A673 (cell line): ENCODE data around the gene YWHAH. TPM values are rescaled to one million over a fixed set of nuclear protein-coding genes. Genes with fewer than 3 reads are reported as not detected.
A peak's percentile ranks its signal among the peaks of the same experiment; 100 is the strongest.

Source experiments
- BruUV-seq: library from RNA; stranded (reverse); fragments of 400-500 nt; replicated peaks from 2 replicates; lab custom pipeline; 2021; lab: Mats Ljungman, UMichigan
- CTCF ChIA-PET: fragments of 300-600 bp; sonication (Branson Sonifier 250); formaldehyde crosslinking; loops from one replicate; lab custom pipeline; 2022; ENCODE audit warnings: antibody characterized with exemption; lab: Charles Lee
- POLR2A ChIA-PET: fragments of 300-600 bp; sonication (Branson Sonifier 250); formaldehyde crosslinking; loops from one replicate; lab custom pipeline; 2022; ENCODE audit warnings: antibody characterized with exemption; ENCODE audit not compliant: low non-redundant PET; lab: Charles Lee
- DNase-seq: peaks from one replicate; pipeline ENCODE4 v3.0.0-alpha.2; 2015; ENCODE audit warnings: low spot score
- H3K27ac ChIP-seq: fragments of 200-600 bp; sonication (generic); 2 replicates; pipeline ENCODE4 v1.5.1; 2016; ENCODE audit warnings: mixed run types, low read depth, mild to moderate bottlenecking, mixed read lengths, antibody characterized with exemption, low read length; ENCODE audit not compliant: poor library complexity, severe bottlenecking
- H3K27me3 ChIP-seq: fragments of 200-600 bp; sonication (generic); replicated peaks from 2 replicates; pipeline ENCODE4 v1.6.1; 2017; ENCODE audit warnings: mixed run types, low read depth, mild to moderate bottlenecking, mixed read lengths, antibody characterized with exemption, low read length; ENCODE audit not compliant: insufficient read depth, poor library complexity
- H3K36me3 ChIP-seq: fragments of 200-600 bp; sonication (generic); 2 replicates; pipeline ENCODE4 v1.6.1; 2016; ENCODE audit warnings: mixed run types, mild to moderate bottlenecking, mixed read lengths, antibody characterized with exemption, low read length; ENCODE audit not compliant: insufficient read depth, poor library complexity, severe bottlenecking
- H3K4me1 ChIP-seq: fragments of 200-600 bp; sonication (generic); 2 replicates; pipeline ENCODE4 v1.6.1; 2017; ENCODE audit warnings: mixed run types, mild to moderate bottlenecking, mixed read lengths, antibody characterized with exemption, low read length; ENCODE audit not compliant: insufficient read depth, poor library complexity, severe bottlenecking
- H3K4me3 ChIP-seq: fragments of 200-600 bp; sonication (generic); 2 replicates; pipeline ENCODE4 v1.5.1; 2016; ENCODE audit warnings: low read depth, mixed run types, mild to moderate bottlenecking, mixed read lengths, low read length; ENCODE audit not compliant: poor library complexity, severe bottlenecking
- H3K9me3 ChIP-seq: fragments of 200-600 bp; sonication (generic); 2 replicates; pipeline ENCODE4 v1.6.1; 2016; ENCODE audit warnings: mixed run types, low read depth, mild to moderate bottlenecking, mixed read lengths, antibody characterized with exemption, low read length; ENCODE audit not compliant: poor library complexity, severe bottlenecking
- EZH2 ChIP-seq: fragments of 200-600 bp; sonication (generic); IDR thresholded peaks from 2 replicates; pipeline ENCODE4 v1.6.1; 2017; ENCODE audit warnings: borderline replicate concordance, low read depth, mild to moderate bottlenecking, mixed read lengths, antibody characterized with exemption, low read length; ENCODE audit not compliant: poor library complexity, severe bottlenecking
- intact Hi-C: fragments of 100-400 bp; cut with micrococcal nuclease; formaldehyde crosslinking; loops from one replicate; pipeline ENCODE4 v1.10.0; 2022; ENCODE audit not compliant: unreplicated experiment
- total RNA-seq: library from RNA; stranded (reverse); gene quantifications from 2 replicates; pipeline ENCODE4 v1.2.3, GENCODE V29; 2021
- TF ChIP-seq, protein P1 (sequence below): fragments of 300-800, 200-600 bp; sonication (generic); conservative IDR thresholded peaks from 2 replicates; pipeline ENCODE4 v1.5.1; 2017; ENCODE audit warnings: low read depth, mild to moderate bottlenecking, antibody characterized with exemption, low read length, moderate library complexity, mixed read lengths

YWHAH gene
- total RNA-seq, 1 experiment from 2014 or later = 177 TPM

DNA sequence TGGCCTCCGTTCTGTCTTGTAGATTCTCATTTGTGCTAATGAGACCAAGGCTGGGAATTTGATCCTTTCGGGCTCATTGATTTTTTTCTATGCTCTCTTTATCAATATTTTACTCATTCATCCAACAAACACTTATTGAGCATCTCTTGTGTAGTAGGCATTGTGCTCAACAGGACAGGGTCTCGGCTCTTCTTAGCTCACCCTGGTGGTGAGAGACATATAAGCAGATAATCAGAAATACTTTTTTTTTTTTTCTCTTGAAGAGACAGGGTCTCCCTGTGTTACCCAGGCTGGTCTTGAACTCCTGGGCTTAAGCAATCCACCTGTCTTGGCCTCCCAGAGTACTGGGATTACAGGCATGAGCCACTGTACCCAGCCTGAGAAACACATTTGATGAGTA is 50.7 kb downstream of the YWHAH start:
- Histone ChIP-seq H3K27me3 (peaks cover 3% of the 10 kb centered on the region), H3K36me3 (no peaks in the 10 kb centered on the region), H3K9me3 (no peaks in the 10 kb centered on the region), H3K4me1 (no peaks in the 10 kb centered on the region), H3K27ac (no peak overlapping the region), H3K4me3 (no peak overlapping the region)
- TF ChIP-seq, protein P1, sequence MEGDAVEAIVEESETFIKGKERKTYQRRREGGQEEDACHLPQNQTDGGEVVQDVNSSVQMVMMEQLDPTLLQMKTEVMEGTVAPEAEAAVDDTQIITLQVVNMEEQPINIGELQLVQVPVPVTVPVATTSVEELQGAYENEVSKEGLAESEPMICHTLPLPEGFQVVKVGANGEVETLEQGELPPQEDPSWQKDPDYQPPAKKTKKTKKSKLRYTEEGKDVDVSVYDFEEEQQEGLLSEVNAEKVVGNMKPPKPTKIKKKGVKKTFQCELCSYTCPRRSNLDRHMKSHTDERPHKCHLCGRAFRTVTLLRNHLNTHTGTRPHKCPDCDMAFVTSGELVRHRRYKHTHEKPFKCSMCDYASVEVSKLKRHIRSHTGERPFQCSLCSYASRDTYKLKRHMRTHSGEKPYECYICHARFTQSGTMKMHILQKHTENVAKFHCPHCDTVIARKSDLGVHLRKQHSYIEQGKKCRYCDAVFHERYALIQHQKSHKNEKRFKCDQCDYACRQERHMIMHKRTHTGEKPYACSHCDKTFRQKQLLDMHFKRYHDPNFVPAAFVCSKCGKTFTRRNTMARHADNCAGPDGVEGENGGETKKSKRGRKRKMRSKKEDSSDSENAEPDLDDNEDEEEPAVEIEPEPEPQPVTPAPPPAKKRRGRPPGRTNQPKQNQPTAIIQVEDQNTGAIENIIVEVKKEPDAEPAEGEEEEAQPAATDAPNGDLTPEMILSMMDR = peak; percentile 33; the same call in 1 of the 2 replicates
- no peak for TF ChIP-seq EZH2
- intact Hi-C loops = no loop called here
- peak; percentile 25 for DNase-seq
- POLR2A ChIA-PET = no interaction called here
- CTCF ChIA-PET = interaction anchor here (0.6 kb wide), 5 partner anchors 20 to 330 kb away, joined by 3 to 4 read pairs (median 3); no protein-coding TSS in a partner anchor
- no TSS peak for BruUV-seq

DNA sequence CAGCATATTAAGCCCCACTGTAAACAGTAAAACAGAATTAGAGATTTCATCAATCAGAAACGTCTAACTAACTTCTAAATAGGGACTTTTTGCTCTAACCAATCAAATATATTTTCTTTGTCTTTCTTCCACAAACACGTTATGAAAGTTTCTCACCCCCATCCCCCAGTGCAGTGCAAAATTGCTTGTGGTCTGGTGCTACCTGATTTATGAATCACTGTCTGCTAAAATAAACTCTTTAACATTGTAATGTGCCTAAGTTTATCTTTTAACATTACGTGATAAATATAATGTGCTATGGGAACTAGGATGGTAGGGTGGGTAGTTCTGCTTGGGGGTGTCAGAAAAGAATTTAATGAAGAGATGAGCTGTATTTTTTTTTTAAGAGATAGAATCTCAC is 51.5 kb downstream of the YWHAH start:
- CTCF ChIA-PET = no interaction called here
- DNase-seq = no peak
- intact Hi-C loops = no loop called here
- Histone ChIP-seq H3K27me3 (no peaks in the 10 kb centered on the region), H3K4me1 (no peaks in the 10 kb centered on the region), H3K4me3 (no peak overlapping the region), H3K9me3 (no peaks in the 10 kb centered on the region), H3K27ac (no peak overlapping the region), H3K36me3 (no peaks in the 10 kb centered on the region)
- POLR2A ChIA-PET = no interaction called here
- BruUV-seq = no TSS peak
- TF ChIP-seq EZH2 = no peak

DNA sequence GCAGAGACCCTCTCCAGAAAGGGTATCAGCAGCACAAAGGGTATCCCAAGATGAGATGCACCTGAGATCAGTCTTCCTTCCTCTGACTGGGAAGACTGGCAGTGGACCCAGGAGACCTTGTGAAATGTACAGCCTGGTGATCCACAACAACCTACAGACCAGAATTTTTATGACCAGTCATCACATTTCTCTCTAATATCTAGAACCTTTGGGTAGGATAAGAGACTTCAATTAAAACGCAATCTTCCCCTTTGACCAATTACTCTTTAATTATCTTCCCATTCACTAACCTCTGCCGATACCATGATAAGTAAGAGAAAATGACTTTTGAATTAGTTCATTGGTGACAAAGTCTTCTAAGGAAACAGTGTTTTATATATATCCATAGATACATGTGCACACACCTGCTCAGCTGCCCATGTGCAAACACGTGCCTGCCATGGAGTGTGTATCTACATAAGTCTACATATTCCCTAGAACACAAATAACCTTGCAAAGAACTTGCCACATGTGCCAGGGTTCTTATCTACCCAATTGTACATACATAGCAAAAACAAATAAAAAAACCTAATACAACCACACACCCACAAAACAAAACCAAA is 54.5 kb downstream of the YWHAH start:
- CTCF ChIA-PET = no interaction called here
- no TSS peak for BruUV-seq
- no peak for DNase-seq
- no peaks in the 10 kb centered on the region for H3K9me3 ChIP-seq
- H3K27ac ChIP-seq = no peak overlapping the region
- H3K27me3 ChIP-seq = no peaks in the 10 kb centered on the region
- no peak for TF ChIP-seq EZH2
- TF ChIP-seq, protein P1 = no peak
- intact Hi-C loops = no loop called here
- POLR2A ChIA-PET = no interaction called here
- no peaks in the 10 kb centered on the region for H3K36me3 ChIP-seq
- H3K4me1 ChIP-seq = no peaks in the 10 kb centered on the region
- no peak overlapping the region for H3K4me3 ChIP-seq

DNA sequence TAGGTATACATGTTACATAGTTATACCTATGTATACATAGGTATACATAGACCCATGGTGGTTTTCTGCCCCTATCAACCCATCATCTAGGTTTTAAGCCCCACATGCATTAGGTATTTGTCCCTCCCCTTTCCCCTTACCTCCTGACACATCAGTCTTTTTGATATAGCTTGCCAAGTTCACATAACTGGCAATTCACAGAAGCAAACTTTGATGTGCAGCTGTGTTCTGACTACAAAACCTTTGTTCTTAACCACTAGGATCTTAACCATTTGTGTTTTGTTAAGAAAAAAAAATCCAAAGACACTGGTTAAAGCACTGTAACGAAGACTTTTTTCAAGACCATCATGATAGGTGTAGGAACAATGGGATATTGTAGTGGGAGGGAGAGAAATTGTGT is 55.8 kb downstream of the YWHAH start:
- Histone ChIP-seq H3K36me3 (no peaks in the 10 kb centered on the region), H3K27ac (no peak overlapping the region), H3K27me3 (no peaks in the 10 kb centered on the region), H3K9me3 (no peaks in the 10 kb centered on the region), H3K4me1 (no peaks in the 10 kb centered on the region), H3K4me3 (no peak overlapping the region)
- BruUV-seq = no TSS peak
- intact Hi-C loops = no loop called here
- no peak for DNase-seq
- ChIA-PET POLR2A (no interaction called here), CTCF (no interaction called here)
- TF ChIP-seq, protein P1 = no peak
- no peak for TF ChIP-seq EZH2
